MG63 (cell line): ENCODE data around the gene GLP2R. TPM values are rescaled to one million over a fixed set of nuclear protein-coding genes. Genes with fewer than 3 reads are reported as not detected.

Experiments
- DNase-seq: peaks from one replicate; pipeline ENCODE4 v3.0.0-alpha.2; 2020
- H3K27me3 ChIP-seq: fragments of 250-450 bp; sonication (Bioruptor Pico); 2 replicates; pipeline ENCODE4 v1.5.1; 2020; ENCODE audit warnings: mild to moderate bottlenecking, moderate library complexity
- H3K36me3 ChIP-seq: fragments of 250-450 bp; sonication (Bioruptor Pico); 2 replicates; pipeline ENCODE4 v1.5.1; 2020; ENCODE audit warnings: mild to moderate bottlenecking, moderate library complexity
- H3K4me3 ChIP-seq: fragments of 250-450 bp; sonication (Bioruptor Pico); 2 replicates; pipeline ENCODE4 v1.5.1; 2020; ENCODE audit warnings: mild to moderate bottlenecking, moderate library complexity
- H3K9me3 ChIP-seq: fragments of 250-450 bp; sonication (Bioruptor Pico); 2 replicates; pipeline ENCODE4 v1.5.1; 2020; ENCODE audit warnings: mild to moderate bottlenecking, moderate library complexity
- total RNA-seq: library from RNA; depleted of rRNA; stranded (reverse); fragments of >200 nt; shearing (Covaris generic); gene quantifications from 2 replicates; pipeline ENCODE4 v1.2.3, GENCODE V29; 2014; ENCODE audit warnings: low replicate concordance; rRNA removed

GLP2R gene
- total RNA-seq, 1 experiment from 2014 or later: 0.03 TPM

GRCh38 chr17:9938764-9939163 is 113.0 kb downstream of the GLP2R start:
- no peaks in the 10 kb centered on the region for H3K36me3 ChIP-seq
- no peaks in the 10 kb centered on the region; the same call in 1 of the 2 replicates for H3K27me3 ChIP-seq
- H3K9me3 ChIP-seq: 0 out of 2 replicates have a peak, but pooled peaks cover 2% of the 10 kb centered on the region
- no peak for DNase-seq
- H3K4me3 ChIP-seq: no peak overlapping the region

- no peaks in the 10 kb centered on the region for H3K36me3 ChIP-seq
- H3K9me3 ChIP-seq: 0 out of 2 replicates have a peak, but pooled peaks cover 2% of the 10 kb centered on the region
- no peak overlapping the region for H3K4me3 ChIP-seq
- no peak for DNase-seq
- no peaks in the 10 kb centered on the region; the same call in 1 of the 2 replicates for H3K27me3 ChIP-seq
Observed at GRCh38 chr17:9940841-9941240, 115.1 kb downstream of the GLP2R start.

GRCh38 chr17:9941305-9941704 is 115.6 kb downstream of the GLP2R start:
- Histone ChIP-seq H3K9me3 (0 out of 2 replicates have a peak, but pooled peaks cover 2% of the 10 kb centered on the region), H3K36me3 (no peaks in the 10 kb centered on the region), H3K4me3 (no peak overlapping the region), H3K27me3 (no peaks in the 10 kb centered on the region; the same call in 1 of the 2 replicates)
- DNase-seq: no peak

Other genes with a start within 250 kb of the GLP2R start
- gene CFAP52, start 249.3 kb upstream of the GLP2R start, total RNA-seq: not detected in 2 replicates
- 2.7 TPM in 2 replicates for gene USP43, start 180.4 kb upstream of the GLP2R start, total RNA-seq
- gene DHRS7C, start 34.3 kb upstream of the GLP2R start, total RNA-seq: not detected in 2 replicates
- not detected in 2 replicates for gene GSG1L2, start 3.8 kb upstream of the GLP2R start, total RNA-seq
- gene RCVRN, start 79.3 kb downstream of the GLP2R start, total RNA-seq: not detected in 2 replicates